DMS 273 treated with DMSO at 0.1 percent for 48 hours (cell line): Measurements from ENCODE around the gene KRTAP5-3.
"Not testable (repeated sequence)": the region's sequence is repeated elsewhere in the genome, so short reads cannot be mapped to it uniquely, and the experiment has no call there.

ENCODE experiments used
- DNase-seq: peaks from one replicate; lab custom pipeline; 2025; lab: John Stamatoyannopoulos, UW

Gene KRTAP5-3

DNA sequence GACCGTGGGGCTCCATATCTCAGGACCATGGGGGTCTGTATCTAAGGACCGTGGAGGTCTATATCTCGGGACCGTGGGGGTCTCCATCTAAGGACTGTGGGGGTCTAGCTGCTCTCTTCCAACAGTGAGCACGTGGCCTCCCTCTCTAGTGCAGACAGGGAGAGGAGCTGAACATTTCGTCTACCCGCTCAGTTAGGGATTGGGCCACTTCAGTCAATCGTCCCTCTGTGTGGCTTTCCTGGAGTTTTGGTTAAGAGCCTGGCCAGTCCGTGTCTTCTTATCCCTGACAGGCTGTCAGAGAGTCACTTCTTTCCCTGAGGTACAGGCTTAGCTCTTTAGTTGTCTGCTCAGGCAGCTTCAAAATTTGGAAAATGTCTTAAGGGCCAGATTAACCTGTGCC lies 26.3 kb downstream of the KRTAP5-3 start:
- DNase-seq = no peak

DNA sequence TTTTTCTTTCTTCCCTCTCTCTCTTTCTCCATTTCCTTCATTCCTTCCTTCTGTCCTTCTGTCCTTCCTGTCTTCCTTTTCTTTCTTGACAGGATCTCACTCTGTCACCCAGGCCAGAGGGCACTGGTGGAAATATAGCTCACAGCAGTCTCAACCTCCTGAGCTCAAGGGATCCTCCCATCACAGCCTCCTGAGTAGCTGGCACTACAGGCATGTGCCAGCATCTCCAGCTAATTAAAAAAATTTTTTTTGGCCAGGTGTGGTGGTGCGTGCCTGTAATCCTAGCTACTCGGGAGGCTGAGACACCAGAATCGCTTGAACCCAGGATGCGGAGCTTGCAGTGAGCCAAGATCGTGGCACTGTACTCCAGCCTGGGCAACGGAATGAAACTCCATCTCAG lies 31.4 kb downstream of the KRTAP5-3 start:
- no peak for DNase-seq

DNA sequence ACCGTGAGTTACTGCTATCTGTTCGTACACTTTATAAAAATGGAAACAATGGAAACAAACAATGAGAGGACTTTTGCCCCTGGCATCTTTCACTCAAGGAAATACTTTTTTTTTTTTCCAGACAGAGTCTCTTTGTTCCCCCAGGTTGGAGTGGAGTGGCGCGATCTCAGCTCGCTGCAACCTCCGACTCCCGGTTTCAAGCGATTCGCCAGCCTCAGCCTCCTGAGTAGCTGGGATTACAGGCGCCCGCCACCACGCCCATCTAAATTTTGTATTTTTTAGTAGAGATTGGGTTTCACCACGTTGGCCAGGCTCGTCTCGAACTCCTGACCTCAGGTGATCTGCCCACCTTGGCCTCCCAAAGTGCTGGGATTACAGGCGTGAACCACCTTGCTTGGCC lies 32.5 kb downstream of the KRTAP5-3 start:
- DNase-seq = not testable (repeated sequence)

DNA sequence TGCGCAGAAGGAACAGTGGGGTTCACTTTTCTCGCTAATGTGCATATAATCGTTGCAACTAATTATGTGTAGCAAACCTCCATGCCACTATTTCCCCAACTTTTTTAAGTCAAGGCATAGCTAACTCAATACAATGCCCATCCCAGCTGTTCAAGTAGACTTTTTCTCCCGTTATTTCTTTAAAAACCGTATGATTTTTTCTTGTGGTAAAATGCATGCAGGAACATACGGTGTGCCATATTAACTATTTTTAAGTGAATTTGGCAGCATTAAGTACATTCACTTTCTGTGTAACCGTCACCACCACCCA lies 33.4 kb downstream of the KRTAP5-3 start:
- no peak for DNase-seq

DNA sequence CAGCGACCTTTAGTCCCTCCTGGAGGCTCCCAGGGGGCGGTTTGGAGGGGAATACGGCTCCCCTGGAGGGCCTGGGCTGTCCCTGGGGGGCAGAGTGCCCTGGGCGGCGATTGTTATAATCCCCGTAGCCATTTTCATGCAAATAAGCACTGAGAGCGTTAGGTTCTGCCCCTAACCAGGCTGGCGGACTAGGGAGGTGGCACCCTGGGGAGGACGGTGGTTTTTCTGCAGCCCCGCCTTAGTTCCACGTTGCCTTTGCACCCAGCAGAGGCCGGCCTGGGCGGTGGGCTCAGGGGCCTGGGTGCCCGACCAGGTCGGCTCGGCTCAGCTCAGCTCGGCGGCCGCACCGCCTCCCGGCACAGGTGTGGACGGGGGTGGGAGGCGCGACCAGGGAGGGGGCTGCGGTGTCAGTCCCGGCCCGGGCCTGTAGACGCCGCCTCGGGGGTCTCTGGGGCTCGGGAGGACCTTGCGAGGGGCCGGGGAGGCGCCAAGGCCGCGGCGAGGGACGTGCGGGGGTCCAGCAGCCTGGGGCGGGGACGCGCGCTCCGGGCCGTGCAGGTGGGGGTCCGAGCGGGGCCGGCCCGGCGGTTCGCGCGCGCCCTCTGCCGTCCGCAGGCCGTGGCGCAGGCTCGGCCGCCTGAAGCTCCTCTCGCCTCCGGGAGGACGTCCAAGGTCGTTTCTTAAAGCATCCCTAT lies 33.9 kb downstream of the KRTAP5-3 start:
- DNase-seq = no peak

DNA sequence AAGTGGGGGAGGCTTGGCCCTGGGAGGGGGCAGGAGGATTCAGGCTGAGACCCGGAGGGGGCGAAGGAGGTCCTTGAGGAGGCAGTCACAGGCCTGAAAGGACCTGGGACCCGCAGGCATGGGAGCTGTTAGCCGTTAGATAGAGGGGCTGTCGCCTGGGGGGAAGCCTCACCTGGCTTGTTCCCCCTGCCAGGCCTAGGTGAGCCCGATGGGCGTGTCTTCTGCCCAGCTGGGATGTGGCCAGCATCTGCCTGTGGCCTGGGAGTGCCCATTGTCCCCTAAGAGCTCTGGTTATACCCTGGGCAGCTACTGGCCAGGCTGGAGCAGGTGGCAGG lies 34.4 kb downstream of the KRTAP5-3 start:
- DNase-seq = no peak

DNA sequence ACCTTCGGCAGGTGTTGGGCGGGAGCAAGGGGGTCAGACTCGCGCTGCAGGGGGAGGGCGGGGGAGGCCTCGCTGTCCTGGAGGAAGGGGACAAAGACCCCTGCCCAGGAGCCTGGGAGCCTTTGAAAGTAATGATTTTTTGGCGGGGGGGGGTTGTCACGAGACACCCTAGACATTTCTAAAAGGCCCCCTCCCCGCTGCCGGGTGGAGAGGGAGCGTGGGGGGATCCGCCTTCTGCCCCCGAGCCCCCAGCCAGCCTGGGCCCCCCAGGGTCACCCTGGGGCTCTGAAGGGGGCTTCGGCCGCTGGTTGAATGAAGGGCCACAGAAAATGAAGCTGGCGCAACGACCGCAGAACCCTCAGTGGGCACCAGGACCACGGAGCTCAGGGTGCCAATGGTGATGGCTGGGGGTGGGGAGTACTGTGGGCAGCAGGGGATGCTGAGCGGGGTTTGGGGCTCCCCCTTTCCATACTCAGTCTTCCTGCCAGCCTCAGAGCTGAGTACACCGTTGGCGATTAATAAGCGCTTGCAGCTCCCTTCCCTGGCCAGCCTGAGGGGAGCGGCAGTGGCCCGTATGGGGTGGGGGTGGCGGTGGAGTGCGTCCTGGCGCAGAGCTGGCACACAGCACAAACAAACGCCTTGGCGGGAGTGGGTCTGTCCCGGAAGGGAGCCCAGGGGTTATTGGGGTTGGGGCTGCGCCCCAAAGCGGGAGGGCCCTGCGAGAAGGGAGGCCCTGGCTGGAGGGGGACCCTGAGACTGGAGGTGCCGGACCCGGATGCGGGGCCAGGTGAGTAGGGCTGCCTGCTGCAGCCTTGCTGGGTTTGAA lies 35.0 kb downstream of the KRTAP5-3 start:
- no peak for DNase-seq

DNA sequence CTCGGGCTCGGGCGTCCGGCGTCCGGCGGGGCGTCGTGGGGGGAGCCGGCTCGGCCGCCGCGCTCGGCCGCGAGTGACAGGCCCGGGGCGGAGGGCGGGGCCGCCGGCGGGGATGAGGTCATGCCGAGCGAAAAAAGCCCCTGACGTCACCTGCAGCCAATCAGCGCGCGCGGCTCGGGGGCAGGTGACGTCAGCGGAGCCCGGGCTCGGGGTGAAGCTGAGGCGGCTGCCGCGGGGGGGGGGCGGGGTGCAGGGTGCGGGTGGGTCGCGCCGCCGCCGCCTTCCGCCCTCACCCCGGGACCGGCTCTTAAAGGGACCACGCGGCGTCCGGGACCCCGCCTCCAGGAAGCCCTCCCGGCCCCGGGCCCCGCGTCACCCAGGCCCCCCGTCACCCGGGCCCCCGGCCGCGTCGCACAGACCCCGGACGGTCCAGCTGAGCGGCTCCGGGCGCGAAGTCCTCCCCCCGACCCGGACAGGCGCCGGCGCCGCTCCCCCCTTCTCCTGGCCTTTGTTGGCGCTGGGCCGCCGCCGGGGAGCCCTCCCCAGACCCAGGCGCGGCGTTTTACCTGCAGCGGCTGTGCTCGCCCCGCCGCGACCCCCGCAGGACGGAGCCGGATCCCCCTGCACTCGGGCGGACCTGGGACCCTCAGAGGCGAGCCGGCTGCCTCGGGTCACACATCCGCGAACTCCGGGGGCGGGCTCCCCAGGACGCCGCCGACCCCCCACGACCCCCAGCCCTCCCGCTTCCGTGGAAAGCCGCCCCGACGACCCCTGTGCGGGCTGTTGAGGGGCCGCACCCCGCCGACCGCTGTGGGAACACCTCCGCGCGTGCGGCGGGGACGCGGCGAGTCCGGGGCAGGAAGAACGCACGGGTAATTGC lies 35.8 kb downstream of the KRTAP5-3 start, which contains the start of gene DUSP8:
Gene DUSP8, minus strand, starts transcription at position 75 of the 880 bp plus-strand sequence. CDS start 6,445 bp downstream, outside the sequence.
- DNase-seq = no peak

DNA sequence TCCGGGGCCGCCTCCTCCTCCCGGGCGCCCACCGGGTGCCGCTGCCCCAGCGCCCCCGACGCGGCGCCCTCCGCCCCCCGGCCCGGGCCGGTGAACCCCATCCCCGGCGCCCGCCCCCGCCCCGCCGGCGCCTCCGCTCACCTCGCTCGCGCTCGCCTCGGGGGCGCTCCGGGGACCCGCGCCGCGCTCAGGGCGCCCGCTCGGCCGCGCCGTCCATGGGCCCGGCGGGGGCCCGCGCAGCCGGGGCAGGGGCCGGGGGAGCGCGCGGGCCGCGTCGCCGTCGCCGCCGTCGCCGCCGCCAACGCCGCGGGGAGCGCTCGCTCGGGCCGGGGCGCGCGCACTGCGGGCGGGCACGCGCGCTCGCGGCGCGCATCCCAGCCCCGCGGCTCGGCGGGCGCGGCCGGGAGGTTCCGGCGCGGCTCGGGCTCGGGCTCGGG lies 36.5 kb downstream of the KRTAP5-3 start:
- no peak for DNase-seq

DNA sequence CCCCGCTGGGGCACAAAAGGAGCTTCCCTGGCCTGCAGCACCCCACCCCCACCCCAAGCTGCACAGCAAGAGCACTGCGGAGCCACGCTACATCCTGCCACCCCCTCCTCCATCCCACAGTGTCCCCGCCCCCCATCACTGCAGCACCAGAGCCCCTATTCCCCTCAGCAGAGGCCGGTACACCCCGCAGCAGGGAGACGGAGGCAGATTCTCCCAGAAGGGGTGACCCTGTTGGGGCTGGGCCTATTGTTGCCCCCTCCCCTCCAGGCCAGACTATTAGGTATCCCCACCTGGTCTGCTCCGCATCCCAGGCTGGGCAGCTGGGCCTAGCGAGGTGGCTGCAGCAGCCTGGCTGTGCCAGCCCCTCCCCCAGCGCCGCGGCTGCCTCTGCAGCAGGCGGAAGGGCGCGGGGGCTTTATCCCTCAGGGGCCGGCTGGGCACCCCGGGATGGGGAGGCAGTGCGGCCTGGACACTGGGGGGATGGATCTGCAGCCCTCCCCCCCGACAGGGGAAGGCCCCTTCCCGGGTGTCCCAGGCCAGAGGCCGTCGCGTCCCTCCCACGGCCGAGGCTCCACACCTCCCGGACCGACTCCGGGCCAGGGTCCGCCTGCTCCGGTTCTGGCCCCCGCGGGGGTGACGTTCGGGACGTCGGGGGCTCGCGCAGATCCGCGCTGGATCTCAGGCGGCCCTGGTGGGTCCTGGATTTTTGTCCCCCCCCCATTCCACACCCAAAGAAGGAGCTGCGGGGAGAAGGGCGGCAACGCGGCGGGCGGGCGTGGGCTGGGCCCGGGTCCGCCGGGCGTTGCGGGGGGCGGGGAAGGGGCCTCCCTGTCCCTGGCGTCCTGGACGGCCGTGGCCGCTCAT lies 37.1 kb downstream of the KRTAP5-3 start:
- DNase-seq = no peak

DNA sequence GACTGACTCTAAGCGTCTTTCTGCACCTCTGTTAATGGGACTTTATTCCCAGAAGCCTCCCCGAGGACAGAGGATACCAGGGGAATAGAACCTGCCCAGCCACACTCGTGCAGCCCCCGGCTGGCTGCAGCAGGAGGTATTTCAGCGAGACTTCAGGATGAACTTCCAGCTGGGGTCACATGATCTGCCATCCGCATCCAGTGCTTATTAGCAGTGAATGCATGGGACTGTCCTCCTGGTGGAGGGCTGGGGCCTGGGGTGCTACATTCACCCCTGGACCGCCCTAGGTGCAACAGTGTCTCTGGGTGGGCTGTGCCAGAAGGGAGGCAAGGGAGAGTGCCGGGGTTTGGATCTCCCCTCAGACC lies 37.8 kb downstream of the KRTAP5-3 start:
- no peak for DNase-seq

DNA sequence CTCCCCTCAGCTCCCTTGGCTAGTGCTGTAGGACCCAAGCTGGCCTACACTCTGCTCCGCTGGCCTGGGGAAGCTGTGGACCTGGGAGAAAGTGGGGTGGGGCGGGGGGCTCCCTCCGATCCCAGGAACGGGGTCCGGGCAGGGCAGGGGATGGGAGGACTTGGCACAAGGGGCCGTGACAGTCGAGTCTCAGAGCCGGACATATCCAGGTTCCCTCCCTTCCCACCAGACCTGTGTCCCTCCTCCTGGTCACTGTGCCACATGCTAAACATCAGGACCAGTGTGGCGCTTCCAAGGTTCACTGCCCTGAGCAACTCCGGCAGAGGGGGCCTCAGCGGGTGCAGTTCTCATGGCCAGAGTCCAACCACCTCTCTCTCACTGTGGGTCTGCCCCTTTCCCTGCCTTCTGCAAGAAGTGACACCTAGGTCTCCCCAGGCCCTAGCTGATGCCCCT lies 38.2 kb downstream of the KRTAP5-3 start:
- no peak for DNase-seq

DNA sequence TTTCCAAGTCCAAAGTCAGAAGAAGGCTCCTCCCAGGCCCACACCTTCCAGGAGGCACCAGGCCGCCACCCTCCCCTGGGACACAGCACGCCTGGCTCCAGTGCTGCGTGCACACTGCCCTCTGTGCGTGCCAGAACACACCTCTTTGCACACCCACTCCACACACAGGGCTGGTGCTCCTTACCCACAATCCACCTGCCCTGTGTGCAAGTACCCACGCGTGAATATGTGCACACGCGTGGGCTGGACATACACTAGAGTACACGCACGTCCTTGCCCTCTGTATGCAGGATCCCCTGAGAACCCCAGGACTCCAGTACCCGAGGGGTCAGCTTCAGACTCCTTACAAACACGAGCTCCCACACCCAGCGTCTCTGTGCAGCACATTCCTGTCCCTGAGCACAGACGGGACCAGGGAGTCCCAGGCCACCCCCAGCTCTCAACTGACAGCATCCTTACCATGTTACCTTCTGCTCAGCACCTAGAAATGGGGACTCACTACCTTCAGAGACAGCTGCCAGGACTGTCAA lies 38.9 kb downstream of the KRTAP5-3 start:
- DNase-seq = no peak

DNA sequence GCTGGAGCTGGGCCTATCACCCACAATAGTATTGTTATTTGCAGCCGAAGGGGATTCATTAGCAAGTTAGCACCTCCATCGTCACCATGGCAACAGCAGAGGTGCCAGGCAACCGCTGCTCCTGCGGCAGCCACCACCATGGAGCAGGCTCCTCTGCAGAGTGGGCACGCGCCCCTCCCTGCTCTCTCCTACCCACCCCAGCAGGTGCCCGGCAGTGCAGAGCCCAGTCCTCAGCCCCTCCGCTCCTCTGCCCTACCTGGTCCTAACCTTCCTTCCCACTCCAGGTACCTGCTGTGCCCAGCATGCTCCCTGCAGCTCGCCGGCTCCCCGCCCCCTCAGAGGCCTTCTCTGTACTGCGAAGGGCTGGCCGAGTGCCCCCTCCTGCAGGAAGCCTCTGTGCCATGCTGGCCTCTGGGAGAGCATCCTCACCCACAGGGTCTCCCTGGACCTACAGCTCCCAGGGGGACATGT lies 39.8 kb downstream of the KRTAP5-3 start:
- DNase-seq = no peak

DNA sequence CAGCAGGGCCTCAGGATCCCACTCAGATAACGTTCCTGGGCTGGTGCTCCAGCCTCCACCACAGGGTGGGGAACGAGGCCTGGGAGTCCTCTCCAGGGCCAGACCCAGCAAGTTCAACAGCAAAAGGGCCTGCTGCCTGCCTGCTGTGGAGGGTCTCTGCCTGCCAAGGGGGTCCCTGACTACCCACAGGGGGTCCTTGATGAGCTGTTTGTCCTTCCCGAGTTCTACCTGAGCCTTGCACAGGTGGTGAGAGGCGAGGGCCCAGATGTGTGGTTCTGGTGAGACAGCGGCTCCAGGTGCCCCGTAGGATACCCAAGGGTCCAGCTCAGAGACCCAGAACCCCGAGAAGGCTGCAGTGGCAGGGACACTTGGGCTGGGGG lies 40.6 kb downstream of the KRTAP5-3 start:
- DNase-seq = no peak

DNA sequence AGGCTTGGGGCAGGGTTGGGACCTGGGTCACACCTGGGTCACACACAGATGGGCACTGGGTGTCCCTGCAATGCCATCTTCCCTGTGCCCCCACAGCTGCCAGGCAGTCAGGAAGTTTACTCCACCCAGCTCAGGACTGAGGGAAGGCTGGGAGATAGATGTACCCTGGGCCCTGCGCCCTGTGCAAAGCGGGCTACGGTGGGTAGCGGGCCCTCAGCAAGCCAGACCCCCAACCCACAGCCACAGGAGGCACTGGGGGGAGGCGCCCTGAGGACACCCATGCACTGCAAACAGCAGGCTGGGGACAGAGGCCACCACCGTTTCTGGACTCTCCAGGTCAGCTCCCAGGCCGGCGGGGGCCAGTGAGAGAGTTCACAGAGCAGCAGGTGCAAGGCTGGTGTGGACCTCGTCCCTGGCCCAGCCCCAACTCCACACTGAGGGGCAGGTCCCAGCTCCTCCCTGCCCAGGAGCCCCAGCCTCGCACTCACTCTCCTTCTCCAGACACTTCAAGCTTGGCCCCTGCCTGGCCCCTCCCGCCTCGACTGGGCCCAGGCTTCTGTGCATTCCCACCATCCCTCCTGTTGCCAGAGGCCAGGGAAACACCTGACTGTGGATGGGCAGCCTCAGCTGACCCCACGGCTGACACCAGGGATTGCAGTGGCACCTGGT lies 41.1 kb downstream of the KRTAP5-3 start:
- DNase-seq = no peak

DNA sequence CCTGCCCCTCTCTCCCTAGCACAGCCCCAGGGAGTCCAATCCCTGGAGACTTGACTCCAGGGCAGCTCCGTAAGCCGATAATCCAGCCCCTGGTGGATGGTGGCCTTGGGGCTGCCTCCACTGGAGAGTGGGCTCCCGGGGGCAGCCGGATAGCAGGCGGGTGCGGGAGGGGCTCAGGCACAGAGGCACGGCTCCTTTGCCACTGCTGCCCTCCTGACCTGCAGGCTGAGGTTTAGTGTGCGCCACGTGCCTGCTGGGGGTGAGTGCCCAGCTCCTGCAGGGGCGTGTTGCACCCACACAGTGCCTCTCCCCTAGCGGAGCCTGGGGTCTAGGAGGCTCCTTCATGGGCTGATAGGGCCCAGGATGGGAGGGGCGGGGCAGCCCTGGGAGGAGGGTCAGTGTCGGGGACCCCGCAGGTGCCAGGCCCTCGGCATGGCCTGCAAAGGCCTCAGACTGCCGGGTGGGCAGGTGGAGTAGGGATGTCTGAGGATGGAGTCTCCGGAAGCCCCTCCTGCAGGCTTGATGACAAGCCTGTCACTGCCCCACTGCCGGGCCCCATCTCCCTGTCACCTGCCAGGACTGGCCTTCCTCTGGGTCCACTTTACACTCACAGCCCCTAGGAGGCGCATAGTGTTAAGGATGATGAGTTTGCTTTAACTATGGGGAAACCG lies 41.7 kb downstream of the KRTAP5-3 start:
- DNase-seq = no peak

DNA sequence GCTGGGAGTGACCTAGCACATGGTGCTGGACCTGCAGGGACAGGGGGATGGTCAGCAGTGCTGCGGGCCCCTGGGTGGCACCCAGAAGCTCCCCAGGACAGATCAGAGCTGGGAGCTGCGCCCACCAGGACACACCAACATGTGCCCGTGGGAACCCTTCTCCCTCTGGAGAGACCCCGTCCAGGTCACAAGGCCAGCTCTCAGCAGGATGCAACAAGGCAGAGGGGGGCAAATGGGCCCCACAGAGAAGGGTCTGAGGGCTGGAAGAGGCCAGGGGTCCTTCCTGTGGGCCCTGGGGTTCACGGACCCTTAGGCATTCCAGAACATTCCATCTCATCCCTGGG lies 42.4 kb downstream of the KRTAP5-3 start:
- no peak for DNase-seq

DNA sequence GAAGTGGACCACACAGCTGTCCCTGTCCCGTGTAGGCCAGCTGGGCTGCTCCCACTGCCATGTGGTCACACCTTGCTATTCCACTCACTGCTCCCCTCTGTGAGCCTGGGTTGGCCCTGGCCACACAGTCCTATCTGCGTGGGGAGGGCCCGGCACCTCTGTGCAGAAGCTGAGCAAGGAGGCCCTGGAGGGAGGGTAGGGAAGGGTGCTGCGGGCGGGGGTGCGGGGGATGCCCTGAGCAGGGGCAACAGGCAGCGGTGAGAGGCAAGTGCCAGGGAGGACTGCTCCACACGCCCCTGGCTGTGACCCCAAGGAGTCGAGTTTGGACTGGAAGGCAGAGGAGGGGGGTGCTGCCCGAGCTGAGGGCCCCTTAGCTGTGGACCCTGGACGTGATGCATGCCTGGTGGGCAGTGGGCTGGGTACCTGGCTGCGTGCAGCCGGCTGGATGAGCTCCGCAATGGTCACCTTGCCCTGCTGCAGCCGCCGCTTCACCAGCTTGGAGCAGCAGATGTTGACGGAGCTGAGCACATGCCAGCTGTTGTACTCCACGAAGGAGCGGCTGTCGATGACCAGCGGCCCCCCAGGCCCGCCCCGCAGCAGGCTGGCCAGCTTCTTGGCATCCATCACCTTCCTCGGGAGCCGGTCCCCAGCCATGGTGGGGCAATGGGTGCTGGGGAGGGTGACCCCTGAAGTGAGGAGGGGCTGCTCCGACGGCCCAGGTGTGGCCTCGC lies 42.9 kb downstream of the KRTAP5-3 start:
- DNase-seq = no peak
